Breast epithelium (tissue), 3 donors: Measurements from ENCODE around the gene AOPEP.

Experiments used
- POLR2A ChIP-seq: fragments of 450-650 bp; IDR thresholded peaks from one replicate; pipeline ENCODE4 v1.6.1; 2016; ENCODE audit warnings: antibody characterized with exemption, mild to moderate bottlenecking, moderate library complexity
- TF ChIP-seq, protein P1 (sequence below), 3 donors: fragments of 450-650 bp; IDR thresholded peaks; one replicate each; pipeline ENCODE4 v1.5.1; 2016 to 2017; ENCODE audit warnings: antibody characterized with exemption in 3 of 3, mild to moderate bottlenecking in 3 of 3, moderate library complexity in 3 of 3

DNA sequence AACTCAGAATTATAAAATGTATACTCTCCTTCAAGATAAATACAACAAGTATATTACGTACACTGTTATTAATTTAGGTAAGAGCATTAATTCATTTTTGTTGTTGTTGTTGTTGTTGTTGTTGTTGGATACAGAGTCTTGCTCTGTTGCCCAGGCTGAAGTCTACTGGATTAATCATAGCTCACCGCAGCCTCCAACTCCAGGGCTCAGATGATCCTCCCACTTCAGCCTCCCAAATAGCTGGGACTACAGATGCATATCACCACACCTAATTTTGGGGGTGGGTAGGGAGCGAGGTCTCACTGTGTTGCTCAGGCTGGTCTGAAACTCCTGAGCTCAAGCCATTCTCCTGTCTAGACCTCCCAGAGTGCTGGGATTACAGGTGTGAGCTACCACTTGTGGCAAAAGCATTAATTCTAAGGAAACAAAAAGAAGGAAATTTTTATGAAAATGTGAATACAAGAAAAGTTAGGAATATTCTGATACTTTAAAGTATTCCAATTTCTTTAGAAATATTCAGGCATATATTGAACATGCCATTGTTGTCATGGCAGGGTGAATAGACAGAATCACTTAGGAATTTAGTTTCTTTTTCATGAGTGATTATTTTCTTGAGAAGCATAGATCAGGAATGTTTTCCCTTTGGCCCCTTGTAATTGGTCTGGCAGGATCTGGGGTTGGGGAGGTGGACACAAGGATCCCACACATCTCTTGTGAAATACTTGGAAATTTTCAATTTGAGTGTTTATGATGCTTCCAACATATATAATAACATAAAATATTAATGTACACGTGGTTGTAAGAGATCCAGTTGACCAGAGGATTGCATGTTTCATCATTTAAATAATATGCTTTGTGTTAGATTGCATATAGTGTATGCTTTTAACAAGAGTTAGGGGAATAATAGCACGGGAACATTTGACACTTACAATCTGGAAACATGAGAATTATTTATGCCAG lies 327.4 kb downstream of the AOPEP start:
- TF ChIP-seq, protein P1, sequence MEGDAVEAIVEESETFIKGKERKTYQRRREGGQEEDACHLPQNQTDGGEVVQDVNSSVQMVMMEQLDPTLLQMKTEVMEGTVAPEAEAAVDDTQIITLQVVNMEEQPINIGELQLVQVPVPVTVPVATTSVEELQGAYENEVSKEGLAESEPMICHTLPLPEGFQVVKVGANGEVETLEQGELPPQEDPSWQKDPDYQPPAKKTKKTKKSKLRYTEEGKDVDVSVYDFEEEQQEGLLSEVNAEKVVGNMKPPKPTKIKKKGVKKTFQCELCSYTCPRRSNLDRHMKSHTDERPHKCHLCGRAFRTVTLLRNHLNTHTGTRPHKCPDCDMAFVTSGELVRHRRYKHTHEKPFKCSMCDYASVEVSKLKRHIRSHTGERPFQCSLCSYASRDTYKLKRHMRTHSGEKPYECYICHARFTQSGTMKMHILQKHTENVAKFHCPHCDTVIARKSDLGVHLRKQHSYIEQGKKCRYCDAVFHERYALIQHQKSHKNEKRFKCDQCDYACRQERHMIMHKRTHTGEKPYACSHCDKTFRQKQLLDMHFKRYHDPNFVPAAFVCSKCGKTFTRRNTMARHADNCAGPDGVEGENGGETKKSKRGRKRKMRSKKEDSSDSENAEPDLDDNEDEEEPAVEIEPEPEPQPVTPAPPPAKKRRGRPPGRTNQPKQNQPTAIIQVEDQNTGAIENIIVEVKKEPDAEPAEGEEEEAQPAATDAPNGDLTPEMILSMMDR (IDR thresholded peaks at IDR 0.05), result no peak
- no peak for TF ChIP-seq POLR2A
